NCI-H2227 treated with DMSO at 0.1 percent for 48 hours (cell line): Measurements from ENCODE around the gene CLEC4M.
"Not testable (repeated sequence)": the region's sequence is repeated elsewhere in the genome, so short reads cannot be mapped to it uniquely, and the experiment has no call there.

Experiments
- DNase-seq: peaks from one replicate; lab custom pipeline; 2025; lab: John Stamatoyannopoulos, UW

The CLEC4M gene

DNA sequence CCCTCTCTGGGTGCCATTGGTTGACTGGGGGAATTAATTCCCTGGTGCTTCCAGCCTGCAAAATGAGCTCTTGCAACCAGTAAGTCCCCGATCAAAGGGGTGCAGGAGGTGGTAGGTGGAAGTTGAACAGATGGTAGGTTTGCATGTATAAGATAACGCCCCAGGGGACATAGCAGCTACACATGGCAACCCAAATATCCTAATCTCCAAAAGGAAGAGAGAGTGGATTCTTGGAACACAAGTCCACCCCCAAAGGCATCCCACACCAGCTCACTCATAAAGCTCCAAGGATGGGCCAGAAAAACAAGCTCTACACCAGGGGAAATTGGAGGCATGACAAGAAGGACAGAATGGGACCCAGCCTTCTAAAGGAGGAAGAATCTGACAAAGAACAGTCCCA lies 20.5 kb upstream of the CLEC4M start:
- DNase-seq, result no peak

DNA sequence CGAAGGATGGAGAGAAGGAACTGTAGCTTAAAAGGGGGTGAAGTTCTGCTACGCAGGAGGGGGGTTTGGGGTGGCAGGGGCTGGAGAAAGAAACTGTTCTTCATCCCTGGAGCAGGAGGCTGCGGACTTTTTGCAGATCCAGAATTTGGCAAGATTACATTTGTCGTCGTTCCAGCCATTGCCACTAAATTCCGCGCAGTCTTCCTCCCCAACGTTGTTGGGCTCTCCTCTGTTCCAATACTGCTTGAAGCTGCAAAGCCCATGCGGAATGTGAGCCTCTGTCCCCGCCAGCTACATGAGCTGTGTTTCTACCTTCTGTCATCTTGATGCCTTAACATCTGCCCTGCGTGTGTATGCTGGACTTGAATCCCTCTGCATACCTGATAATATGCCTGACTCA lies 20.1 kb upstream of the CLEC4M start:
- DNase-seq, result no peak

DNA sequence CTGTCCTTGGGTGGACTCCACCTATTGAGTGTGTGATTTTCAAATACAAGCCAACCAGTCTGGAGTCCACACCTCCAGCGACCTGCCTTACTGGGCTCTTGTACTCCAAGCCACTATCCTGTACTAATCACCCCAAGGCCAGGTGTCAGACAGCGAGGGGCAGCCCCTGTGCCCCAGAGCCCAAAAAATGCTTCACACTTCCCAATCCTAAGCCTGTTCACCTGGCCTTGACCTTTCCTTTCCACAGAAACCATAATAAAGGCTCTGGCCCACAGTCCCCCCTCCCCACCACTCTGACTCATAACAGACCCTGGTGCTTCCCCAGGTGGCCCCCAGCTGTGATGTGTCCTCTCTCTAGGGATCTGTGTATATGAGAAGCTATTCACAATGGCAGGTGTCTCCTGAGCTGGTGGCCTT lies 19.6 kb upstream of the CLEC4M start:
- DNase-seq, result no peak

DNA sequence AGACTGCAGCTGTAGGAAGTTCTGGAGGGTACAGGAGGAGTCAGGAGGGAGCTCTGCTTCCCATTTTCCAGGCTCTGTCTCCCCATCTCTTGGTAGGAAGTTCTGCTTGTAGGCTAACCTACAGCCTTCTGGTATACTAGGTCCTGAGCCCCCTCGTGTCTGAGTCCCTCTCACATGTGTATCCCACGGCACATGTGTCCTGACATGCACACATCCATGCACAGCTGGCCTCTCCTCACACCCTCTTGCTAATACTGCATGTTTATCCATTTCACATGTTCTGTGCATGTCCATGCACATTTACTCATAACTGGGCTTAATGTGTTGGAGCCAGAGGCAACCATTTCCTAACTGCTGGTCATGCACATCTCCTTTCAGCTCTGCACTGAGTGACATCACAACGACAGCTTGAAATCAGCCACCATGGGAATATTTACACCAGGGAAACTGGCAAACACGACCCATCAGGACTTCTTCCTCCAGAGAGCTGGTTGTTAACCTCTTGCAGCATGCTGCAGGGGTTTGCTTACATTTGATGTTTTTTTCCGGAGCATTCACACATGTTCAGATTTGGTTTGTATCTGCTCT lies 18.8 kb upstream of the CLEC4M start:
- DNase-seq, result no peak

DNA sequence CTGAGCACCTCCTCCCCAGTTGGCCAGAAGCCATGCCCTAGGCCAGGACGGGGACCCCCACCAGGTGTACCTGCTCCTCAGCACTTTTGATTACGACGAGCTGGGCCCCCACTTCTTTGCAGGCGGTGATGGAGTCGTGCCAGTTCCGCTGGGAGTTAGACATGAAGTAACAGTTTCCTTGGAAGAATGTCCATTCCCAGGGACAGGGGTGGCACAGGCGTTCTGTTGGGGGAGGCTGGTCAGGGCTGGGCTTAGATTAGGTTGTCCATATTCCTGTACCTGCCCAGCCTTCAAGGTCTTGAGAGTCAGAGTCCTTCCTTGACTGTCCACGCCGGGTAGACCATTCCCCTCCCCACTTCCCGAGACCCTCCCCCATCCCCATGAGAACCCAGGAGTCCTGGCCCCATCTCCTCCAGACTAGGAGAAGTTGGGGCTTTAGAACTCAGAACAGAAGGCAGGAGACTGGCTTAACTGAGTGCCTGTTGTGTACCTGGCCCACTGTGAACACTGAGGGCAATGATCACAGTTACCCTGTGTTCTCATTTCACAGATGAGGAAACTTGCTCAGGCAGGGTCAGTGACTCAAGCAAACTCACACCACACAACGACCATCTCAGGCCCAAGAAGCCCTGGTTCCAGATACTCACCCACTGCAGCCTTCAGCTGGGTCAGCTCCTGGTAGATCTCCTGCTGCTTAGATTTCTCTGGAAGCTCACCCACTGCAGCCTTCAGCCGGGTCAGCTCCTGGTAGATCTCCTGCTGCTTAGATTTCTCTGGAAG lies 18.0 kb upstream of the CLEC4M start:
- DNase-seq, result no peak

DNA sequence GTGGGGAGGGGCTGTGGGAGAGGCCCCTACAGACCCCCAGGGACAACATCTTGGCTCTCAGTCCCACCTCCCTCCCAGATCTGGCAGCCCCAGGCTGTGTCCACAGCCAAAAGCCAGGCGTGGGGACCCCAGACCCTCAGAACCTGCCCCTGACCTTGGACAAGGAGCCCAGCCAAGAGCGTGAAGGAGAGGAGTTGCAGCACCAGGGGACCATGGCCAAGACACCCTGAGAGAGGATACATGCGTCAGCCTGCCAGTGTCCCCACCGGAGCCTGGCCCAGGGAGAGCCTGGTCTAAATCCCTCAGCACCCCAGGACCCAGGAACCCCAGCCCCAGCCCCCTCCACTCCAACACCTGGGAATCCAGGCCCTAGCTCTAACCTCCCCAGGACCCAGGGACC lies 16.7 kb upstream of the CLEC4M start:
- DNase-seq, result not testable (repeated sequence)

DNA sequence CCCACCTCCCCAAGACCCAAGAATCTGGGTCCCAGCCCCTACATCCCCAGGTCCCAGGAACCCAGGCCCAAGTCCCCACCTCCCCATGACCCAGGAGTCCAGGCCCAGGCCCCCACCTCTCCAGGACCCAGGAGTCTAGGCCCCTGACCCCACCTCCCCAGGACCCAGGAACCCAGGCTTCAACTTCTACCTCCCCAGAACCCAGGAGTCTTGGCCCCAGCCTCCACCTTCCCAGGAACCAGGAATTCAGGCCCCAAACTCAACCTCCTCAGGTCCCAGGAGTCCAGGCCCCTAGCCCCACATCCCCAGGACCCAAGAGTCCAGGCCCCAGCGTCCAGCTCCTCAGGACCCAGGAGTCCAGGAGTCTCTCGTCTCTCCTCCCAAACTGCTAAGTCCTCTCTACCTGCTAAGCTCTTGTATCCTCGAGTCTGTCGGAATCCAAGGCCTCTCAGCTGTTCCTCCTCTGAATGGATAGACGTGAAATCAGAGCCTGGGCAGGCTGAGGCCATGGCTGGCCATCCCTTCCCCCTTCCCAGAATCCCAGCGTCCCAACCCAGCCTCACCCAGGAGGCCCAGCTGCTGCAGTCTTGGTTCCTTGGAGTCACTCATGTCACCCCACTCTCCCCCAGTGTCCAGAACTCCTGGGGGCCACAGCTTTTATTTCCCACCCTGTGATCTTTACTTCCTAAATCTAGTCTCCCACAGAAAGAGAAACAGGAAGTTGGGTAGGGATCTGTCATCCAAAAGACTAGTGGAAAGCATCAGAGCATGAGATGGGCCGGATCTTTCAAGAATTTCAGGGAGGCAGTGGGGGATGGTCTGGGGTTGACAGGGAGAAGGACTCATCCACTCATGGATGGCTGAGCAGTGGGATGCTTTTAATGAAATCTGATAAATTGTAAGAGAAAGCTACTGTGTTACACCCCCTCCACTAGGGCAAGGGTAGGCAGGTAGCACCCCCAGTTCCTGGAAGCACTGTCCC lies 15.8 kb upstream of the CLEC4M start, which contains the start of gene CD209:
Gene CD209, minus strand, starts transcription at position 632 of the 982 bp plus-strand sequence. Its CDS starts 23 bp downstream, at position 609.
- DNase-seq, result no peak

DNA sequence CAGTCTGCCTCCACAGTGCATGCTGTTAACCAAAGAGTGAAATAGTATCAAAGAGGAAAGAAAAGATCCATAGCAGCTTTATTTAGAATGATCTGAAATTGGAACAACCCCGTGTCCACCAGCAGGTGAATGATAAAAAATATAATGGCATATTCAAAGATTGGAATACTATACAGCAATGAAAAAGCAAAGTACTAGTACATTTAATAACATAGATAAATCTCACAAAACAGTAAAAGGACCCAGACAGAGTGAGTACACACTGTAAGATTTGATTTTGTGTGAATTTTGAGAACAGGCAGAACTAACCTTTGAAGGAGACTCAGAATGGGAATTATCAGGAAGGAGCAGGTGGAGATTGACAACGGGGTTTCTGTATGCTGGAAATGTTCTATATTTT lies 14.9 kb upstream of the CLEC4M start:
- no peak for DNase-seq

DNA sequence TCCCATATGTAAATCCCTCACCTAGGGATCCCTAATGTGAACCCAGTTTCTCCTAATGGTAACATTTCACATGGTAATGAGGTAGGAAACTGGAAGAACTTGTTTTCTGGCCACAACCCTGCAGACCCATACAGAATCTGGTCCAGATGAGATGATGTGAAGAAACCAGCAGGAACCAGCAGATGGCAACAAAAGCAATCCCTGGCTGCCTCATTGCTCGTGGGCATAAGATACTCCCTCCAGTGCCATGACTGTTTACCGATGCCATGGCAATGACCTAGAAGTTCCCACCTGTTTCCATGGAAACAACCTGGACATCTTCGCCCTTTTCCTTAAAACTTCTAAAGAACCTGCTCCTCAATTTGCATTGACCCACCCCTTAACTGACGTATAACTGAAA lies 14.3 kb upstream of the CLEC4M start:
- no peak for DNase-seq

DNA sequence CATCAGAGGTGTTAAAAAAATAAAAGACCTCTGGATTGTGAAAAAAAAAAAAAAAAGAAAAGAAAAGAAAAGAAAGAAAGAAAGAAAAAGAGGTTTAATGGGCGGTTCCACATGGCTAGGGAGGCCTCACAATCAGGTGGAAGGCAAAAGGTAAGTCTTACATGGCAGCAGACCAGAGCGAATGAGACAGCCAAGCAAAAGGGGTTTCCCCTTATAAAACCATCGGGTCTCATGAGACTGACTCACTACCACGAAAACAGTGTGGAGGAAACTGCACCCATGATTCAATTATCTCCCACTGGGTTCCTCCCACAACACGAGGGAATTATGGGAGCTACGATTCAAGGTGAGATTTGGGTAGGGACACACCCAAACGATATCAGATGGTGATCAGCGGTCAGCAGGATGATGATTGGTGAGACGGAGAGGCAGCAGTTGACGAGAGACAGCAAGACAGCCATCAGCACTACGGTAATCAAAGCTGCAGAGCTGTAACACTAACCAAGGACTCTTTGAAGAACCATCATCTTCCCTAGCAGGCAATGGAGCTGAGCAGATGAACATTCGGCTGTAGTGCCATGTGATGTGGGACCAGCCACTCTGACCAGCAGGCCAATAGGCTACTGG lies 11.8 kb upstream of the CLEC4M start:
- no peak for DNase-seq

DNA sequence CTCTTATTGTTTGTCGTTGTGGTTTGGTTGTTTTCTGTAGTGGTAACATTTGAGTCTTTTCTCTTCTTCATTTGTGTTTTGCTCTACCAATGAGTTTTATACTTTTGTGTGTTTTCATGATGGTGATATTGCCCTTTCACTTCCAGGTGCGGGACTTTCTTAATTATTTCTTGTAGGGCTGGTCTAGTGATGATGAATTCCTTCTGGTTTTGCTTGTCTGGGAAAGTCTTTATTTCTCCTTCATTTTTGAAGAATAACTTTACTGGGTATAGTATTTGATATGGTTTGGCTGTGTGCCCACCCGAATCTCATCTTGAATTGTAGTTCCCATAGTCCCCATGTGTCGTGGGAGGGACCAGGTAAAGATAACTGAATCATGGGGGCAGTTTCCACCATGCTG lies 6.8 kb upstream of the CLEC4M start:
- no peak for DNase-seq

DNA sequence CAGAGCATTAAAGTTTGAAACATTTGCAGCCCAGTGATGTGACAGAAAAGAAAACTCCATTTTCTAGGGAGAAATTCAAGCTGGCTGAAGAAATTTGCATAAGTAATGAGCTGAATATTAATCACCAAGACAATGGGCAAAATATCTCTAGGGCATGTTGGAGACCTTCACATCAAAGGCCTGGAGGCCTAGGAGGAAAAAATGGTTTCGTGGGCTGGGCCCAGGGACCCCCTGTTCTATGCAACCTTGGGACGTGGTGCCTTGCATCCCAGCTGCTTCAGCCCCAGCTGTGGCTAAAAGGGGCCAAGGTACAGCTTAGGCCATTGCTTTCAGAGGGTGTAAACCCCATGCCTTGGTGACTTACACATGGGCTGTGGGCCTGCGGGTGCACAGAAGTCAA lies 5.7 kb upstream of the CLEC4M start:
- DNase-seq, result no peak

DNA sequence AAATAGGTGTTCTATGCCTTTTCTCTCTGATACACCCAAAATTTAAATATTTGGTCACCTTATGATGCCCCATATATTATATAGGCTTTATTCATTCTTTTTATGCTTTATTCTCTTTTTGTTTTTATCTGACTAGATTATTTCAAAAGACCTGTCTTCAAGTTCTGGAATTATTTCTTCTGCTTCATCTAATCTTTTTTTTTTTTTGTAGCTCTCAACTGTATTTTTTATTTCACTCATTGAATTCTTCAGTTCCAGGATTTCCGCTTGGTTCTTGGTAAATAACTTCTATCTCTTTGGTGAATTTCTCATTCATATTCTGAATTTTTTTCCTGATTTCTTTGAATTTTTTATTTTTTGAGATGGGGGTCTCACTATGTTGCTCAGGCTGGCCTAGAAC lies 3.9 kb upstream of the CLEC4M start:
- no peak for DNase-seq

DNA sequence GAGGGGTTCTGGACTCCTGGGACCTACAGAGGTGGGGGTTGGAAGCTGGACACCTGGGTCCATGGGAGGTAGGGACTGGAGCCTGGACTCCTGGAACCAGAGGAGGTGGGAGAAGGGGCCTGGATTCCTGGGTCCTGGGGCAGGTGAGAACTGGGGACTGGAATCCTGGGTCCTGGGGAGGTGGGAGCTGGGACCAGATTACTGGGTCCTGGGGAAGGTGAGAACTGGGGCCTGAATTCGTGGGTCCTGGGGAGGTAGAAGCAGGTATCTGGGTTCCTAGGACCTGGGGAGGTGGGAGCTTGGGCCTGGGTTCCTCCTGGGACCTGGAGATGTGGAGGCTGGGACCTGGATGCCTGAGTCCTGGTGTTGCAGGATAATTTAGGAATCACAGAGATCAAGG lies 653 bp downstream of the CLEC4M start:
- no peak for DNase-seq

DNA sequence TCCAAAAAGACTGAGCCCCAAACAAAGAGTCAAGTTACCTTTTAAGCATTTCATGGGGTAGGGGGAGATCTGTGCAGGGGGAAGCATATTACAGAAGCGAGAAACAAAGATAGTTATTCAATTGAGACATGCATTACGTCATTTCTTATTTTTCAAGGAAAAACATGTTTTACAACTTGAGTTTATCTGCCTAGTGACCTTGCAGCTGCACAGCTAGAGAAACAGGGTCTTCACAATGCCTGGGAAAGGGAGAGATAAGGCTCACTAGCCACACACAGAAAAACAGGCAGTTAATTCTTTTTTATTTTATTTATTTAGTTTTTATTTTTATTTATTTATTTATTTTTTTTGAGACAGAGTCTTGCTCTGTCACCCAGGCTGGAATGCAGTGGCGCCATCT lies 1.1 kb downstream of the CLEC4M start:
- not testable (repeated sequence) for DNase-seq

DNA sequence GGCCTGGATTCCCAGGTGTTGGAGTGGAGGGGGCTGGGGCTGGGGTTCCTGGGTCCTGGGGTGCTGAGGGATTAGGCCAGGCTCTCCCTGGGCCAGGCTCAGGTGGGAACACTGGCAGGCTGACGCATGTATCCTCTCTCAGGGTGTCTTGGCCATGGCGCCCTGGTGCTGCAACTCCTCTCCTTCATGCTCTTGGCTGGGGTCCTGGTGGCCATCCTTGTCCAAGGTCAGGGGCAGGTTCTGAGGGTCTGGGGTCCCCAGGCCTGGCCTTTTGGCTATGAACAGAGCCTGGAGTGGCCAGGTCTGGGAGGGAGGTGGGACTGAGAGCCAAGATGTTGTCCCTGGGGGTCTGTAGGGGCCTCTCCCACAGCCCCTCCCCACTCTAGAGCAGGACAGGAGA lies 2.0 kb downstream of the CLEC4M start:
- not testable (repeated sequence) for DNase-seq

DNA sequence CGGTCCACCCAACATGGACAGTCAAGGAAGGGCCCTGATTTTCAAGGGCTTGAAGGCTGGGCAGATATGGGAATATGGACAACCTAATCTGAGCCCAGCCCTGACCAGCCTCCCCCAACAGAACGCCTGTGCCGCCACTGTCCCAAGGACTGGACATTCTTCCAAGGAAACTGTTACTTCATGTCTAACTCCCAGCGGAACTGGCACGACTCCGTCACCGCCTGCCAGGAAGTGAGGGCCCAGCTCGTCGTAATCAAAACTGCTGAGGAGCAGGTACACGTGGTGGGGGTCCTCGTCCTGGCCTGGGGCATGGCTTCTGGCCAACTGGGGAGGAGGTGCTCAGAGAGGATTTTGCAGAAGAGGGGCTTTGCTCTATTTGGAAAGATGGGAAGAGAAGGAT lies 3.5 kb downstream of the CLEC4M start:
- DNase-seq, result no peak

DNA sequence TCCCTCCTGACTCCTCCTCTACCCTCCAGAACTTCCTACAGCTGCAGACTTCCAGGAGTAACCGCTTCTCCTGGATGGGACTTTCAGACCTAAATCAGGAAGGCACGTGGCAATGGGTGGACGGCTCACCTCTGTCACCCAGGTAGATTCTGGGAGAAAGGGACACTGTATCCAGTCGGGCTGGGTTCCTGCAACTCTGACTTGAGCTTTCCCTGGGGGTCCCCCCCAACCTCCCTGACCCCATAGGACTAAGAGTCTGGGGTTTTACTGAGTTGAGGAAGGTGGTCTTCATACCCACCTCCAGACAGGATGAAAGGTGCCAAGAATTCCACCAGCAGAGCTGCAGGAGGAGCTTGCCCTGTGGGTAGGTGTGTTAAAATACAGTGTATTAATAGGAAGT lies 4.4 kb downstream of the CLEC4M start:
- DNase-seq, result no peak

DNA sequence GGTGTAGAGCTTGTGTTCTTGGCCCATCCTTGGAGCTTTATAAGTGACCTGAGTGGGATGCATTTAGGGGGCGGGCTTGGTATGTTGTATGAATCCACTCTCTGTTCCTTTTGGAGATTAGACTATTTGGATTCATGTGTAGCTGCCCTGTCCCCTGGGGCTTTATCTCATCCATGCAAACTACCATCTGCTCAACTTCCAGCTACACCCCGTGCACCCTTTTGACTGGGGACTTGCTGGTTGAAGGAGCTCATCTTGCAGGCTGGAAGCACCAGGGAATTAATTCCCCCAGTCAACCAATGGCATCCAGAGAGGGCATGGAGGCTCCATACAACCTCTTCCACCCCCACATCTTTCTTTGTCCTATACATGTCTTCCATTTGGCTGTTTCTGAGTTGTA lies 6.1 kb downstream of the CLEC4M start:
- DNase-seq, result no peak

DNA sequence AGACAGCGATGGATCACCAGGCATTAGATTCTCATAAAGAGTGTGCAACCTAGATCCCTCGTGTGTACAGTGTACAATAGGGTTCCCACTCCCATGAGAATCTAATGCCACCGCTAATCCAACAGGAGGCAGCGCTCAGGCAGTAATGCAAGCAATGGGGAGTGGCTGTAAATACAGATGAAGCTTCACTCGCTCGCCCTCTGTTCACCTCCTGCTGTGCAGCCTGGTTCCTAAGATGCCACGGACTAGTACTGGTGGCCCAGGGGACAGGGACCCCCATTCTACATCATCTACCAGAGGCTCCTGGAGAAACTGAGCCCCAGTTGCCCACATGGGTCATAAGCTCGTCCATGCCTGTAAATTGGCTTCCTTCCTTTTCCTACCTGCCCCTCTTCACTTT lies 8.0 kb downstream of the CLEC4M start:
- DNase-seq, result no peak

DNA sequence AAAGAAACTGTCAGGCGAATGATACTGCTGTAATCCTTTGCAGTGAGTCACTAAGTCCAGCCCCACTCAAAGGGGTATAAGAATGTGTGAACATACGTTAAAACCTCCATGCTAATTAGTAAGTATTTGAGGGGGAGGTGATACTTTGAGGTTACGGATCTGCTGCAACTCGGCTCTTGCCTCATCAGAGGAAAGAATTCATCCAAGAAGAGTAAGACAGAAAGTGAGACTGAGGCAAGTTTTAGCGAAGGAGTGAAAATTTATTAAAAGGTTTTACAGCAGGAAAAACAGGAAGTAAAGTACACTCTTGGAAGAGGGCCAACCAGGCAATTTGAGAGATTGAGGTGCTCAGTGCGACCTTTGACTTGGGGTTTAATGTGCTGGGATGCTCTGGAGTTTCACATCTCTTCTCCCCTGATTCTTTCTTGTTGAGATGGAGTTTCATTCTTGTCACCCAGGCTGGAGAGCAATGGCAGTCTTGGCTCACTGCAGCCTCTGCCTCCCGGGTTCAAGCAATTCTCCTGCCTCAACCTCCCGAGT lies 9.8 kb downstream of the CLEC4M start:
- DNase-seq, result no peak

DNA sequence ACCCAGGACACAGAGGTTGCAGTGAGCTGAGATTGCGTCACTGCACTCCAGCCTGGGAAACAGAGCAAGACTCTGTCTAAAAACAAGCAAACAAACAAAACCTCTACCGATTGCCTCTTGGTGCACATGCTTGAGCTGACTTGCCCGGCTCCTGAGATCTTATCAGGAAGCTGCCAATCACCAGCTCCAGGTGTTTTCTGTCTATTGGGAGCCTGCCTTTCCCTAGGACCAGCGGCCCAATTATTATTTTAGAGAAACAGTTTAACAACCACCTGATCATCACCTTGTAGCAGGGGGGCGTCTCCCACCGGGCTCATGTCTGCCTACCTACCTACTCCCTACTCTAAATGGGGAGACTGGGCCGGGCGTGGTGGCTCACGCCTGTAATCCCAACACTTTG lies 10.8 kb downstream of the CLEC4M start:
- no peak for DNase-seq
